IMR-90 (cell line): ENCODE results near the gene PDK4.

Experiments
- ELK1 ChIP-seq: fragments of 150-350 bp; IDR thresholded peaks from 2 replicates; pipeline ENCODE4 v1.6.1; 2016; ENCODE audit warnings: low read depth, mild to moderate bottlenecking, low read length, moderate library complexity, borderline replicate concordance
- MAZ ChIP-seq: IDR thresholded peaks from 2 replicates; pipeline ENCODE4 v1.6.1; 2012; ENCODE audit warnings: low read depth, mild to moderate bottlenecking, low read length, improper control_type of control experiment, moderate library complexity, borderline replicate concordance
- MXI1 ChIP-seq: IDR thresholded peaks from 2 replicates; pipeline ENCODE4 v1.6.1; 2012; ENCODE audit warnings: low read depth, mild to moderate bottlenecking, low read length, moderate library complexity, borderline replicate concordance
- NFE2L2 ChIP-seq: fragments of 150-350 bp; IDR thresholded peaks from 2 replicates; pipeline ENCODE4 v1.6.1; 2016; ENCODE audit warnings: low read depth, mild to moderate bottlenecking, low read length
- POLR2A ChIP-seq: IDR thresholded peaks from 2 replicates; pipeline ENCODE4 v1.6.1; 2012; ENCODE audit warnings: mild to moderate bottlenecking, low read depth, low read length
- TF ChIP-seq, protein P1 (sequence below): conservative IDR thresholded peaks from 2 replicates; pipeline ENCODE4 v1.5.1; 2012; ENCODE audit warnings: mild to moderate bottlenecking, low read depth, low read length, improper control_type of control experiment

DNA sequence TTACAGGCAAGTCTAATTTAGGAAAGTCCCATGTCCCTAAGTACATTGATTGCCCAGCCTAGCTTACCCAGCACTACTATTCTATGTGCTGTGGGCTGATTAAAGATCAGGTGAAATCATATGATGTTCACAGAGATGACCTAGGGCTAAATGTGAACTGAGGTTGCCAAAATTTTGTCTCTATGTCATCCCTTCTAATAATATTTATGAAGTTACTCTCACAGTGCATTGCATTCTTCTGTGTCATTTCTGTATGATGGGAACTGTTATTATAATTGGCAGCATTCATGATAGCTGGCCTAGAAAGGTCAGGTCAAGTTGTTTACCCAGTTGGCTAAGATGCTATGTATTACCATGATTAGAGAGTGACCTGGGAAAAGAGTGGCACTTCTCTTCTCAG, 2.8 kb upstream of the PDK4 start:
- TF ChIP-seq ELK1 (no peak), NFE2L2 (no peak), MAZ (no peak), POLR2A (no peak), MXI1 (no peak)
- TF ChIP-seq, protein P1, sequence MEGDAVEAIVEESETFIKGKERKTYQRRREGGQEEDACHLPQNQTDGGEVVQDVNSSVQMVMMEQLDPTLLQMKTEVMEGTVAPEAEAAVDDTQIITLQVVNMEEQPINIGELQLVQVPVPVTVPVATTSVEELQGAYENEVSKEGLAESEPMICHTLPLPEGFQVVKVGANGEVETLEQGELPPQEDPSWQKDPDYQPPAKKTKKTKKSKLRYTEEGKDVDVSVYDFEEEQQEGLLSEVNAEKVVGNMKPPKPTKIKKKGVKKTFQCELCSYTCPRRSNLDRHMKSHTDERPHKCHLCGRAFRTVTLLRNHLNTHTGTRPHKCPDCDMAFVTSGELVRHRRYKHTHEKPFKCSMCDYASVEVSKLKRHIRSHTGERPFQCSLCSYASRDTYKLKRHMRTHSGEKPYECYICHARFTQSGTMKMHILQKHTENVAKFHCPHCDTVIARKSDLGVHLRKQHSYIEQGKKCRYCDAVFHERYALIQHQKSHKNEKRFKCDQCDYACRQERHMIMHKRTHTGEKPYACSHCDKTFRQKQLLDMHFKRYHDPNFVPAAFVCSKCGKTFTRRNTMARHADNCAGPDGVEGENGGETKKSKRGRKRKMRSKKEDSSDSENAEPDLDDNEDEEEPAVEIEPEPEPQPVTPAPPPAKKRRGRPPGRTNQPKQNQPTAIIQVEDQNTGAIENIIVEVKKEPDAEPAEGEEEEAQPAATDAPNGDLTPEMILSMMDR: no peak
